Fibroblast of lung (primary cell): ENCODE results near the gene COL4A2.

Experiments used
- CTCF ChIP-seq, 2 donors: IDR thresholded peaks in 1 of 2; conservative IDR thresholded peaks in 1 of 2; 1 replicate in 1 of 2; 2 replicates in 1 of 2; pipeline ENCODE4 v1.5.1; 2011 to 2012; ENCODE audit warnings: low read length in 2 of 2, control low read depth in 1 of 2, inconsistent platforms in 1 of 2, low read depth in 1 of 2, mild to moderate bottlenecking in 1 of 2
- EZH2 ChIP-seq: IDR thresholded peaks from 2 replicates; pipeline ENCODE4 v1.5.1; 2012; ENCODE audit warnings: low read length, control low read depth, mild to moderate bottlenecking; ENCODE audit errors: missing control alignments

- TF ChIP-seq CTCF (conservative IDR thresholded peaks at IDR 0.05 in 1 of 2, IDR thresholded peaks at IDR 0.05 in 1 of 2; ENCODE audit: low read depth in 1 of 2, low read length in 2 of 2) (no peak), EZH2 (no peak)
These were observed 27.2 kb downstream of the COL4A2 start for GRCh38 chr13:110334256-110334655.
